ENCODE measurements around the gene DLG3. TPM values are rescaled to one million over a fixed set of nuclear protein-coding genes. Genes with fewer than 3 reads are reported as not detected.
A peak's percentile ranks its signal among the peaks of the same experiment; 100 is the strongest.

DLG3 gene
- total RNA-seq, 2 donors from 2014 or later: 9.5 to 13.2 TPM

GRCh38 chrX:70476166-70476933 lies 31.7 kb downstream of the DLG3 start:
- peaks cover 9 to 13% of the 10 kb centered on the region in 2 donors for H3K4me1 Mint-ChIP-seq (ENCODE audit: low read depth in 2 of 2)
- no peak for ATAC-seq
- H3K27ac Mint-ChIP-seq: no peak overlapping the region
- H3K4me3 Mint-ChIP-seq: no peak overlapping the region
- H3K9me3 Mint-ChIP-seq: no peaks in the 10 kb centered on the region
- DNase-seq (ENCODE audit: low spot score): no peak
- H3K36me3 Mint-ChIP-seq: no peaks in the 10 kb centered on the region
- H3K27me3 Mint-ChIP-seq: no peaks in the 10 kb centered on the region

GRCh38 chrX:70476934-70477733 lies 32.5 kb downstream of the DLG3 start:
- Mint-ChIP-seq H3K4me3 (no peak overlapping the region), H3K36me3 (no peaks in the 10 kb centered on the region), H3K9me3 (no peaks in the 10 kb centered on the region), H3K27me3 (peaks cover 0 to 3% of the 10 kb centered on the region in 2 donors), H3K4me1 (ENCODE audit: low read depth in 2 of 2) (peaks cover 7 to 13% of the 10 kb centered on the region in 2 donors), H3K27ac (no peak overlapping the region)
- no peak for DNase-seq (ENCODE audit: low spot score)
- no peak for ATAC-seq

- H3K4me1 Mint-ChIP-seq (ENCODE audit: low read depth in 2 of 2): peaks cover 7 to 13% of the 10 kb centered on the region in 2 donors
- ATAC-seq (no peak), DNase-seq (ENCODE audit: low spot score) (no peak)
- H3K27me3 Mint-ChIP-seq: peaks cover 0 to 3% of the 10 kb centered on the region in 2 donors
- H3K9me3 Mint-ChIP-seq: no peaks in the 10 kb centered on the region
- no peak overlapping the region for H3K4me3 Mint-ChIP-seq
- no peaks in the 10 kb centered on the region for H3K36me3 Mint-ChIP-seq
- no peak overlapping the region for H3K27ac Mint-ChIP-seq
These were observed 33.1 kb downstream of the DLG3 start for GRCh38 chrX:70477734-70478075.

GRCh38 chrX:70478526-70479245 lies 34.1 kb downstream of the DLG3 start:
- H3K4me3 Mint-ChIP-seq: no peak overlapping the region
- no peak for ATAC-seq
- no peaks in the 10 kb centered on the region for H3K36me3 Mint-ChIP-seq
- DNase-seq (ENCODE audit: low spot score): no peak
- H3K27ac Mint-ChIP-seq: no peak overlapping the region
- H3K4me1 Mint-ChIP-seq (ENCODE audit: low read depth in 2 of 2): peaks cover 7 to 13% of the 10 kb centered on the region in 2 donors
- peaks cover 0 to 3% of the 10 kb centered on the region in 2 donors for H3K27me3 Mint-ChIP-seq
- H3K9me3 Mint-ChIP-seq: no peaks in the 10 kb centered on the region

- peaks cover 7% of the 10 kb centered on the region in 2 donors for H3K4me1 Mint-ChIP-seq (ENCODE audit: low read depth in 2 of 2)
- H3K27me3 Mint-ChIP-seq: peaks cover 0 to 3% of the 10 kb centered on the region in 2 donors
- DNase-seq (ENCODE audit: low spot score) (no peak), ATAC-seq (no peak)
- no peaks in the 10 kb centered on the region for H3K36me3 Mint-ChIP-seq
- H3K9me3 Mint-ChIP-seq: no peaks in the 10 kb centered on the region
- no peak overlapping the region for H3K4me3 Mint-ChIP-seq
- no peak overlapping the region for H3K27ac Mint-ChIP-seq
These were observed 34.7 kb downstream of the DLG3 start for GRCh38 chrX:70479247-70479921.

- no peak for DNase-seq (ENCODE audit: low spot score)
- Mint-ChIP-seq H3K9me3 (no peaks in the 10 kb centered on the region), H3K36me3 (no peaks in the 10 kb centered on the region), H3K27me3 (peaks cover 0 to 3% of the 10 kb centered on the region in 2 donors), H3K4me3 (no peak overlapping the region), H3K27ac (no peak overlapping the region), H3K4me1 (ENCODE audit: low read depth in 2 of 2) (peaks cover 6 to 7% of the 10 kb centered on the region in 2 donors)
- ATAC-seq: no peak
These were observed 35.5 kb downstream of the DLG3 start for GRCh38 chrX:70479922-70480659.

GRCh38 chrX:70480660-70481018 lies 36.0 kb downstream of the DLG3 start:
- no peaks in the 10 kb centered on the region for H3K36me3 Mint-ChIP-seq
- DNase-seq (ENCODE audit: low spot score): no peak
- H3K4me3 Mint-ChIP-seq: no peak overlapping the region
- peaks cover 0 to 3% of the 10 kb centered on the region in 2 donors for H3K27me3 Mint-ChIP-seq
- peaks cover 6 to 7% of the 10 kb centered on the region in 2 donors for H3K4me1 Mint-ChIP-seq (ENCODE audit: low read depth in 2 of 2)
- H3K27ac Mint-ChIP-seq: no peak overlapping the region
- H3K9me3 Mint-ChIP-seq: no peaks in the 10 kb centered on the region
- no peak for ATAC-seq

GRCh38 chrX:70481471-70482270 lies 37.0 kb downstream of the DLG3 start:
- H3K9me3 Mint-ChIP-seq: no peaks in the 10 kb centered on the region
- H3K4me3 Mint-ChIP-seq: no peak overlapping the region
- H3K27me3 Mint-ChIP-seq: peaks cover 0 to 3% of the 10 kb centered on the region in 2 donors
- no peaks in the 10 kb centered on the region for H3K36me3 Mint-ChIP-seq
- peaks cover 6 to 7% of the 10 kb centered on the region in 2 donors for H3K4me1 Mint-ChIP-seq (ENCODE audit: low read depth in 2 of 2)
- DNase-seq (ENCODE audit: low spot score) (no peak), ATAC-seq (no peak)
- no peak overlapping the region for H3K27ac Mint-ChIP-seq

- no peak for DNase-seq (ENCODE audit: low spot score)
- H3K9me3 Mint-ChIP-seq: no peaks in the 10 kb centered on the region
- H3K27ac Mint-ChIP-seq: no peak overlapping the region
- H3K4me1 Mint-ChIP-seq (ENCODE audit: low read depth in 2 of 2): peaks cover 5 to 6% of the 10 kb centered on the region in 2 donors
- no peak for ATAC-seq
- H3K4me3 Mint-ChIP-seq: no peak overlapping the region
- peaks cover 0 to 3% of the 10 kb centered on the region in 2 donors for H3K27me3 Mint-ChIP-seq
- H3K36me3 Mint-ChIP-seq: no peaks in the 10 kb centered on the region
These were observed 37.7 kb downstream of the DLG3 start for GRCh38 chrX:70482300-70482699.

- Mint-ChIP-seq H3K4me1 (ENCODE audit: low read depth in 2 of 2) (peaks cover 3 to 6% of the 10 kb centered on the region in 2 donors), H3K9me3 (no peaks in the 10 kb centered on the region), H3K27me3 (peaks cover 0 to 3% of the 10 kb centered on the region in 2 donors), H3K27ac (no peak overlapping the region), H3K4me3 (no peak overlapping the region), H3K36me3 (no peaks in the 10 kb centered on the region)
- DNase-seq (ENCODE audit: low spot score) (no peak), ATAC-seq (no peak)
These were observed 40.8 kb downstream of the DLG3 start for GRCh38 chrX:70485466-70485865.

GRCh38 chrX:70488856-70489255 lies 44.2 kb downstream of the DLG3 start:
- Mint-ChIP-seq H3K36me3 (no peaks in the 10 kb centered on the region), H3K27me3 (peaks cover 0 to 5% of the 10 kb centered on the region in 2 donors), H3K4me1 (ENCODE audit: low read depth in 2 of 2) (peaks cover 0 to 6% of the 10 kb centered on the region in 2 donors), H3K4me3 (no peak overlapping the region), H3K27ac (no peak overlapping the region), H3K9me3 (no peaks in the 10 kb centered on the region)
- DNase-seq (ENCODE audit: low spot score) (no peak), ATAC-seq (no peak)

GRCh38 chrX:70494441-70494840 lies 49.8 kb downstream of the DLG3 start:
- Mint-ChIP-seq H3K36me3 (no peaks in the 10 kb centered on the region), H3K27me3 (peaks cover 0 to 5% of the 10 kb centered on the region in 2 donors), H3K9me3 (no peaks in the 10 kb centered on the region), H3K4me1 (ENCODE audit: low read depth in 2 of 2) (peaks cover 0 to 6% of the 10 kb centered on the region in 2 donors), H3K4me3 (no peak overlapping the region), H3K27ac (no peak overlapping the region)
- ATAC-seq: peak in 1 of 2 donors; percentile 66
- DNase-seq (ENCODE audit: low spot score): no peak
